ENCODE data around the gene UBA3.

Gene UBA3

DNA sequence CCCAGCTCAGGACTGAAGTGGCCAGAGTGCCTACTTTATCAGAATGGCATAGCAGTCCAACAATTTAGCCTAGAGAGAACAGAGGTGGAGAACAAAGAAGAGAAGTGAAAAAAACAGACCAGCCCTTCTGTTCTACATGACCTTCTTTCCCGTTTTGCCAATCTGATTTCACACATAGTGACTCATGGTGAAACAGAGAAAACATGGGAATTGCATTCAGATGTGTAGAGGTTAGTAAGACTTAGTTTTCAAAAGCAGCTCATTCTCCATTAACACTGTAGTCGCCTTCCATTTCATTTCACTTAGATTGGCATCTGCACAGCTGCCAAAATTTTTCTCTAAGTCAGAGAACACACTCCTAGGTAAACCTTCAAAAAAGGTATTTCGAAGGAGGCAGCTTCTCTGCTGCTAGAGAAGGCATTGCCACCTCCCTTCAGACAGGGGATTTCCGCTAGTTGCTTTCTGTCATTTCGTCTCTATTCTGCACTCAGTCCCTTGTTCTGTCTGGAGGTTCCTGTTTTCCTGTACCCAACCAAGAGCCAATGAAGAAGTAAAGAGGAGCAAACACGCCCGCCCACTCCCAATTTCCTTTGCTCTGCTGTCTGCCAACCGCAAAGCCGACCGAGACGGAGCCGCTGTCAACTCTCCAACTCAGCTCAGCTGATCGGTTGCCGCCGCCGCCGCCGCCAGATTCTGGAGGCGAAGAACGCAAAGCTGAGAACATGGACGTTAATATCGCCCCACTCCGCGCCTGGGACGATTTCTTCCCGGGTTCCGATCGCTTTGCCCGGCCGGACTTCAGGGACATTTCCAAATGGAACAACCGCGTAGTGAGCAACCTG, 4.4 kb upstream of the UBA3 start, which contains the start of gene ARL6IP5:
ARL6IP5 (plus strand) TSS at position 612 of the 842 bp plus-strand sequence; CDS start at position 723, 111 bp downstream.
- TF ChIP-seq CTCF (IDR thresholded peaks at IDR 0.05; ENCODE audit: low read depth, low read length, missing control alignments) = no peak
- peak; percentile 90 for DNase-seq (ENCODE audit: low read depth)
- in situ Hi-C loops (cut with HindIII; ENCODE audit: low sequenced_read_pairs) = no loop called here
- peak within 1 kb of the TSS; percentile 92 for H3K4me3 ChIP-seq (ENCODE audit: low read depth, low read length)

- H3K4me3 ChIP-seq (ENCODE audit: low read depth, low read length) = no peak overlapping the region
- TF ChIP-seq CTCF (IDR thresholded peaks at IDR 0.05; ENCODE audit: low read depth, low read length, missing control alignments) = no peak
- in situ Hi-C loops (cut with HindIII; ENCODE audit: low sequenced_read_pairs) = no loop called here
- DNase-seq (ENCODE audit: low read depth) = no peak
Measured at GRCh38 chr3:69082805-69083204, 2.6 kb upstream of the UBA3 start.

GRCh38 chr3:69082361-69082760, 2.2 kb upstream of the UBA3 start:
- no peak overlapping the region for H3K4me3 ChIP-seq (ENCODE audit: low read depth, low read length)
- in situ Hi-C loops (cut with HindIII; ENCODE audit: low sequenced_read_pairs) = no loop called here

DNA sequence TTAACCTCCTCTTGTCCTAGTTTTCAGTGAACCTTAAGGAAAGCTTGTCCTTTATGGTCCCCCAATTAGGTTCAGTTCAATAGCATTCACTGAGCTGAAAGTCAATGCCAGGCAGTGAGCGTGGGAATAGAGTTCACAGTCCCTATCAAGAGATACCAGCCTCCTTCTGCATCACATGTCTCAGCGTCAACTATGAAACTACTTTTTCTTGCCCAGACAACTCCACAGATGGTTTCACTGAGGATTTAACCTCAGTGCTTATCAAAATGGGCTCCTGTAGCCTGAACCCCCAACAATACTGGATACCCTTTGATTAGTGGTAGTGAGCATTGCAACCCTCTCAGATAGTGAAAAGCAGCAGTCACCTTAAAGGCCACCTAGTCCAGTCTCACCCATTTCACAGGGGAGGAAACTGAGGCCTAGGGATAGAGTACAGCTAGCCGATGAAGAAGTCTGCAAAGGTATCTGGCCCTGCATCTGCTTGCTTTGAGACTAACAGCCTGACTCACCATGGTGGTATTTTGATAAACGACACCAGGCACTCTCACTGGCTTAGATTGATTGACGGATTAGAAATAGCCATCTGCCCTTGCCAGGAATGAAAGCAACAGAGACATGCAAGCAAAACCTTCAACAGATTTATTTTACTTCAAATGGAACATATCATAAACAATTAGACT, 1.6 kb upstream of the UBA3 start:
- DNase-seq (ENCODE audit: low read depth) = no peak
- H3K4me3 ChIP-seq (ENCODE audit: low read depth, low read length) = no peak overlapping the region
- in situ Hi-C loops (cut with HindIII; ENCODE audit: low sequenced_read_pairs) = no loop called here
- TF ChIP-seq CTCF (IDR thresholded peaks at IDR 0.05; ENCODE audit: low read depth, low read length, missing control alignments) = no peak

More at GRCh38 chr3:69082361-69082760, 2.2 kb upstream of the UBA3 start:
- no peak for TF ChIP-seq CTCF (IDR thresholded peaks at IDR 0.05; ENCODE audit: low read depth, low read length, missing control alignments)
- DNase-seq (ENCODE audit: low read depth) = no peak

DNA sequence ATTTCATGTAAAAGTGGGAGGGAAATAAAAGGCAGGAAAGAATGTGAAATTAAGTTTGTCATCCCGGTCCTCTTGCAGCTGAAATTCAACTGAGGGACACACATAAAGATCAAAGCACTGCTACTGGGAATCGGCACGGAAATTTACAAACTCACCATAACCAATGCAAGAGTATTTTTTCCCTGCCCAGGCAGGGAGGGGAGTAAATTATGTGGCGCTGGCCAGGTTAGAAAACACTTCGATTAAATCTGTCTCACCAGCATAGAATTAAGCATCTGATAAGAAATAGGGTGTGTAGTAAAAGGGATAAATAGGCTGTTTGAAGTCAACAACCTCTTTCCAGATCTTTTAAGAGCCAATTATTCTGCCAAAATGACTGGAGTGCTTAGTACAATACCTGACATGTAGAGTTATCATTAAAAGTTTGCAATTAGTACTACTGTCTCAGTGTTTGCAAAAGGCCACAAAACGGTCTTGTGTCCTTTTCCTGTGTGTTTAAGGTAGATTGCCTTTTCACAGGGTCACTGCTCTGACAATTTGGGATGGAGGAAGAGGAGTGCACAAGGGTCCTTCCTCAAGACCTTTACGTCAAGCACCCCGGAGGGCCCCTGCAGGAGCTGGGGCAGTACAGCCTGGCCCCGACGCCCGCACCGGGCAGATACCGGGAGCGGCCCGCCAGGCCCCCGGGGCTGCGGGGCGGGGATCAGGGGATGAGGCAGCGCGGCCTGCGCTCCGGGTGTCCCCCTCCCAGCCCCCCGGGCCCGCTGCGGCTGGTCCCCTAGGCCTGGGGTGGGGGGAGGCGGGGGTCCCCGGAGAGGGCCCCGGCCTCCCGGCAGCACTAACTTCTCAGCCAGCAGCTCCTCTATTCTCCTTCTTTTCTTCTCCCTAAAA, 651 bp downstream of the UBA3 start:
- no peak for DNase-seq (ENCODE audit: low read depth)
- no peak for TF ChIP-seq CTCF (IDR thresholded peaks at IDR 0.05; ENCODE audit: low read depth, low read length, missing control alignments)
- peak overlapping the region; percentile 74 for H3K4me3 ChIP-seq (ENCODE audit: low read depth, low read length)
- in situ Hi-C loops (cut with HindIII; ENCODE audit: low sequenced_read_pairs) = no loop called here

DNA sequence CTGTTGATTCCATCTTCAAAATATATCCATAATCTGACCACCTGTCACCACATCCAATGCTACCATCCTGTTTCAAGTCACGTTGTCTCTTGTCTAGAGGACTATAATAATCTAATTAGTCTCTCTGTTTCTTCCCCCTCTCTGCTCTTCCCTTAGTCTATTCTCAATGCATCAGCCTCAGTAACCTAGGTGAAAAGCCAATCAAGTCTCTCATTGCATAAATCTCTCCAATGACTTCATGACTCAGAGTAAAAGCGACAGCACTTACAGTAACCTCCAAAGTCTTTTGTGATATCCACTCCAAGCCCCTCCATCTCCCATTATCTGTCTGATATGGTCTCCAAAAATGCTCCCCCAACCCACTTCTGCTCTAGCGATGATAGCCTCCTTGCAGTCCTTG, 7.2 kb downstream of the UBA3 start:
- no peak for TF ChIP-seq CTCF (IDR thresholded peaks at IDR 0.05; ENCODE audit: low read depth, low read length, missing control alignments)
- no peak overlapping the region for H3K4me3 ChIP-seq (ENCODE audit: low read depth, low read length)
- no peak for DNase-seq (ENCODE audit: low read depth)
- in situ Hi-C loops (cut with HindIII; ENCODE audit: low sequenced_read_pairs) = loop anchor here (5.0 kb wide), 1 partner anchor 46 kb away; no protein-coding TSS in a partner anchor
